Measurements from ENCODE around the gene POLDIP2. TPM values are rescaled to one million over a fixed set of nuclear protein-coding genes. Genes with fewer than 3 reads are reported as not detected.

Gene POLDIP2
- total and polyA plus RNA-seq, 2 donors from 2014 or later, result 84.9 to 174 TPM

- FAIRE-seq (no peak), DNase-seq (peak in 1 of 5 donors; percentile 54)
- Histone ChIP-seq H3K27ac (ENCODE audit: low read depth in 2 of 2, low read length in 2 of 2) (no peak overlapping the region), H3K4me1 (ENCODE audit: control insufficient read depth in 2 of 3, insufficient read depth in 2 of 3, low read depth in 1 of 3, low read length in 3 of 3) (peaks cover 0 to 35% (median 26%) of the 10 kb centered on the region in 3 donors), H3K36me3 (ENCODE audit: control insufficient read depth in 2 of 3, insufficient read depth in 3 of 3, low read length in 3 of 3) (peaks cover 8 to 89% (median 46%) of the 10 kb centered on the region in 3 donors), H3K9ac (ENCODE audit: low read length in 3 of 3) (no peak overlapping the region), H3K9me3 (ENCODE audit: control insufficient read depth in 2 of 3, insufficient read depth in 1 of 3, low read length in 3 of 3) (no peaks in the 10 kb centered on the region), H3K27me3 (ENCODE audit: control insufficient read depth, insufficient read depth, low read length) (no peaks in the 10 kb centered on the region), H3K4me3 (ENCODE audit: low read length in 3 of 3) (no peak overlapping the region)
- intact Hi-C loops (cut with DNase I), result no loop called here
- TF ChIP-seq, protein P1, sequence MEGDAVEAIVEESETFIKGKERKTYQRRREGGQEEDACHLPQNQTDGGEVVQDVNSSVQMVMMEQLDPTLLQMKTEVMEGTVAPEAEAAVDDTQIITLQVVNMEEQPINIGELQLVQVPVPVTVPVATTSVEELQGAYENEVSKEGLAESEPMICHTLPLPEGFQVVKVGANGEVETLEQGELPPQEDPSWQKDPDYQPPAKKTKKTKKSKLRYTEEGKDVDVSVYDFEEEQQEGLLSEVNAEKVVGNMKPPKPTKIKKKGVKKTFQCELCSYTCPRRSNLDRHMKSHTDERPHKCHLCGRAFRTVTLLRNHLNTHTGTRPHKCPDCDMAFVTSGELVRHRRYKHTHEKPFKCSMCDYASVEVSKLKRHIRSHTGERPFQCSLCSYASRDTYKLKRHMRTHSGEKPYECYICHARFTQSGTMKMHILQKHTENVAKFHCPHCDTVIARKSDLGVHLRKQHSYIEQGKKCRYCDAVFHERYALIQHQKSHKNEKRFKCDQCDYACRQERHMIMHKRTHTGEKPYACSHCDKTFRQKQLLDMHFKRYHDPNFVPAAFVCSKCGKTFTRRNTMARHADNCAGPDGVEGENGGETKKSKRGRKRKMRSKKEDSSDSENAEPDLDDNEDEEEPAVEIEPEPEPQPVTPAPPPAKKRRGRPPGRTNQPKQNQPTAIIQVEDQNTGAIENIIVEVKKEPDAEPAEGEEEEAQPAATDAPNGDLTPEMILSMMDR (IDR thresholded peaks at IDR 0.05; ENCODE audit: borderline replicate concordance, extremely low read depth, insufficient read depth), result no peak
These were observed 7.1 kb downstream of the POLDIP2 start for GRCh38 chr17:28350271-28350670.

- Histone ChIP-seq H3K4me1 (ENCODE audit: control insufficient read depth in 2 of 3, insufficient read depth in 2 of 3, low read depth in 1 of 3, low read length in 3 of 3) (peaks cover 0 to 40% (median 27%) of the 10 kb centered on the region in 3 donors), H3K4me3 (ENCODE audit: low read length in 3 of 3) (no peak overlapping the region), H3K9me3 (ENCODE audit: control insufficient read depth in 2 of 3, insufficient read depth in 1 of 3, low read length in 3 of 3) (no peaks in the 10 kb centered on the region), H3K36me3 (ENCODE audit: control insufficient read depth in 2 of 3, insufficient read depth in 3 of 3, low read length in 3 of 3) (peaks cover 8 to 89% (median 51%) of the 10 kb centered on the region in 3 donors), H3K27me3 (ENCODE audit: control insufficient read depth, insufficient read depth, low read length) (no peaks in the 10 kb centered on the region), H3K9ac (ENCODE audit: low read length in 3 of 3) (no peak overlapping the region), H3K27ac (ENCODE audit: low read depth in 2 of 2, low read length in 2 of 2) (no peak overlapping the region)
- TF ChIP-seq, protein P1 (IDR thresholded peaks at IDR 0.05; ENCODE audit: borderline replicate concordance, extremely low read depth, insufficient read depth), result no peak
- DNase-seq (no peak), FAIRE-seq (no peak)
- intact Hi-C loops (cut with DNase I), result no loop called here
These were observed 8.3 kb downstream of the POLDIP2 start for GRCh38 chr17:28348979-28349378.

DNA sequence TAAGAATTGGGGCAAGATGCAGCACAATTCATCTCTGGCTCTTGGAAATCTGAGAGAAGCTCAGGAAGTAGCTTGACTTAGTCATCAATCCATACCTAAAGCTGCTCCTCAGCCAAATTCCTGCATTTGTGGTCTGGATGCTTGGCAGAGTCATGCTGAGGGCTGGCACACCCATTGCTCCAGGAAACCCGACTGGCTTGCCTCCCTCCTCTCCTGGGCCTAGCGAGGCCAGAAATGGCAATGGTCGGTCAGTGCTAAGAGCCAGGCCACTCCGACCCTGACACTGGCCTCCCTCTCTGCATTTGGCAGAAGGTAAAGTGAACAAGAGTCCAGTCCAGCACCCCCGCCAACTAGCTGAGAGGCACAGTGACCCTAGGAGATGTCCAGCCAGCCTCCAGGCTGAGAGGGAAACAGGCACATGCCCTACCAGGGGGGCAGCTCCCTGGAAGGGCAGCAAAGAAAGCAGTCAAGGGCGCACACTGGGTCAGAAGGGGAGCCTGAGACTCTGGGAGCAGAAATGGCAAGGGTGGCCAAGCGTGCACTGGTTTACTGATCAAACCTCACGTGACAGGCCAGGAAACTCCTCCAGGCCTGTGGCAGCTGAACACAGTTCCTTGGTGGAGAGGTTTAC, 10.0 kb downstream of the POLDIP2 start:
- H3K27ac ChIP-seq (ENCODE audit: low read depth in 2 of 2, low read length in 2 of 2), result peak overlapping the region; percentile 77 to 88
- DNase-seq (peak in 1 of 5 donors; percentile 81), FAIRE-seq (no peak)
- H3K27me3 ChIP-seq (ENCODE audit: control insufficient read depth, insufficient read depth, low read length), result no peaks in the 10 kb centered on the region
- H3K9ac ChIP-seq (ENCODE audit: low read length in 3 of 3), result peak overlapping the region in 1 of 3 donors; percentile 53
- H3K36me3 ChIP-seq (ENCODE audit: control insufficient read depth in 2 of 3, insufficient read depth in 3 of 3, low read length in 3 of 3), result peaks cover 5 to 86% (median 51%) of the 10 kb centered on the region in 3 donors
- TF ChIP-seq, protein P1 (IDR thresholded peaks at IDR 0.05; ENCODE audit: borderline replicate concordance, extremely low read depth, insufficient read depth), result no peak
- peaks cover 0 to 40% (median 27%) of the 10 kb centered on the region in 3 donors for H3K4me1 ChIP-seq (ENCODE audit: control insufficient read depth in 2 of 3, insufficient read depth in 2 of 3, low read depth in 1 of 3, low read length in 3 of 3)
- intact Hi-C loops (cut with DNase I), result no loop called here
- H3K9me3 ChIP-seq (ENCODE audit: control insufficient read depth in 2 of 3, insufficient read depth in 1 of 3, low read length in 3 of 3), result no peaks in the 10 kb centered on the region
- peak overlapping the region in 1 of 3 donors; percentile 16 for H3K4me3 ChIP-seq (ENCODE audit: low read length in 3 of 3)

All from kidney (tissue), 14 donors.